GM12892 (cell line): ENCODE results near the gene TMEM203.

ENCODE experiments used
- DNase-seq: peaks from one replicate; pipeline ENCODE4 v3.0.0; 2011; ENCODE audit not compliant: insufficient read length
- FAIRE-seq: peaks from 2 replicates; lab custom pipeline; 2011; peaks lifted over from hg19 to GRCh38; lab: Jason Lieb, UNC
- POLR2A ChIP-seq: IDR thresholded peaks from 2 replicates; pipeline ENCODE4 v1.6.1; 2011; ENCODE audit warnings: low read depth, low read length, control low read depth
- POLR2AphosphoS5 ChIP-seq: IDR thresholded peaks from 2 replicates; pipeline ENCODE4 v1.6.1; 2011; ENCODE audit warnings: low read depth, low read length, control low read depth
- TAF1 ChIP-seq: IDR thresholded peaks from 2 replicates; pipeline ENCODE4 v1.6.1; 2011; ENCODE audit warnings: low read depth, mild to moderate bottlenecking, control low read depth, low read length, borderline replicate concordance

The TMEM203 gene

DNA sequence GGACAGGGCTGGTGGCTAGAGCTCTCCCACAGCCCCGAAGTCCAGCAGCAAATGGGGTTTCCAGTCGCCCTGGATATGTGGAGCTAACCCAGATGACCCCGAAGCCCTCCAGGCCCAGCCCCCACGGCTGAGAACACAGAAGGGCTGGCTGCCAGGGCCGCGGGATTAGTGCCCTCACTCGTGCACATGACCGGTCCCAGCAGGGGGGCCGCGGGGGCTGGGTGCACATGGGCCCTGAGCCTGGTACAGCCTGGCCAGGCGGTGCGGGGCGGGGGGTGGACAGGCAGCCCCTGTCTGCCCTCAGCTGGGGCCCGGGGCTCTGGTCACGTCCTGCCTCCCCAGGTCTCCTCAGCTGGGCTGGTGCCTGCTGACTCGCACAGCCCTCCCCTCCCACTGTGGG, 11.1 kb downstream of the TMEM203 start:
- TF ChIP-seq TAF1 (no peak), POLR2A (no peak)
- no peak for DNase-seq
- FAIRE-seq, result no peak

DNA sequence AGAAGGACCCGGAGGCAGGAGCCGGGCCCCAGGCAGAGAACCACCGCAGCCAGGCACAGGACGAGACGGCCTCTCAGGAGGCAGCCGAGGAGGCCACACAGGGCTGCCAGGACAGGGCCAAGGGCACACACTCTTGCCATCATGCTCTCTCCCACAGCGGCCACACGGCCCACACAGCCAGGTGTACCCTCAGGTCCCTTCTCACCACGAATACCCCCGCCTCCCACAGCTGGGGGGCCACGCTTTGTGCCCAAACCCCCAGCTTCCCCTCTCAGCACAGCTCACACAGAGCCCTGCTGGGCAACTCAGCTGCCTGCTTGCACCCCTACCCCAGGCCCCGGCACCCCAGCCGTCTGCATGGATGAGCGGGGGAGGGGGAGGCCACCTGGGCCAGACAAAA, 11.7 kb downstream of the TMEM203 start:
- FAIRE-seq, result no peak
- no peak for DNase-seq
- TF ChIP-seq POLR2A, result no peak
- TF ChIP-seq POLR2AphosphoS5, result no peak
- no peak for TF ChIP-seq TAF1

- TF ChIP-seq TAF1, result no peak
- TF ChIP-seq POLR2A, result no peak
- no peak for TF ChIP-seq POLR2AphosphoS5
- no peak for FAIRE-seq
- no peak for DNase-seq
These were observed 12.6 kb downstream of the TMEM203 start for GRCh38 chr9:137192859-137193258.

DNA sequence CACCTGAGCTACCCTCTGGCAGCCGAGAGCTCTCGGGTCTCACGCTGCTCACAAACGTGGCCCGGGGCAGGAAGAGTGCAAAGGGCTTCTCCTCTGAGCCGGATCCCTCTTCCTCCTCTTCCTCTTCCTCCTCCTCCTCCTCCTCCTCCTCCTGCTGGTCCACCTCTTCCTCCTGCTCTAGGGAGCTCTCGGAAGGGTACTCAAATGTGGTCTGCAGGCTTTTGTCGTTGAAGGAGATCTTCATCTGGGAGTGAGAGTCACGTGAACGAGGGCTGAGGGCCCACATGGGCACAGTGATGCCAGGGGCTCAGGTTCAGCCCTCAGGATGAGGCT, 13.0 kb downstream of the TMEM203 start:
- TF ChIP-seq POLR2A (no peak), POLR2AphosphoS5 (no peak), TAF1 (no peak)
- DNase-seq (no peak), FAIRE-seq (no peak)

DNA sequence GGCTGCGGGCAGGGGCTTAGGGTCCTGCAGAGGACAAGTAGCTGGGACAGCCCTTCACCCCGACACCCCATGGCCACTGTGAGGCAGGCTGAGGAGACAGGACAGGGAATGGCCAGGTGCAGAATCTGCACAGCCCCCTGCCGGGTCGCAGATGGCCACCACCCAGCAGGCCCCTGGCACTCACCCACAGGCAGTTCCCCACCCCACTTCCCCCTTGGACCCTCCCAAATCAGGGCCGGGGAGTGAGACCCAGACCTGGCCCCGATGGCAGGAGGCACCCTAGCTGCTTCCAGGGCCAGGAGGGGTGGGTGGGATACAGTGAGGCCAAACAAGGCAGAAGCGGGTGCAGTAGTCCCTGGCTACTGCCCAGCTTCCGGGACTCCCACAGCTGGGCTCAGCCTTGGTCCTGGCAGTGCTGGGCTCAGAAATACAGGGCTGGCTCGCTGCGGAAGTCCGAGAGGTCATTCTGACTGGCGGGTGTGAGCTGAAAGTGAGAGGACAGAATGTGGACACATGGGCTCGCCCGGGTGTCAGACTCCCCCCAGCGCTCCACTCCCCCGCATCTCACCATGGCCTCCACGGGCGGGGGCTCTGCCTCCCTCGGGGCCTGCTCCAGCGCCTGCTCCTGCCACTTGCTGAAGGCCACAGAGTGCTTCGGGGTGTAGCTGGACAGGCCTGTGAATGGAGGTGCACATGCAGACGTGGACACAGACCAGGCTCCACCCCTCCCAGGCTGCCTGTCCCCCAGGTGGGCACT, 13.6 kb downstream of the TMEM203 start:
- no peak for FAIRE-seq
- no peak for DNase-seq
- TF ChIP-seq TAF1 (no peak), POLR2A (no peak), POLR2AphosphoS5 (no peak)

- TF ChIP-seq TAF1, result no peak
- no peak for TF ChIP-seq POLR2AphosphoS5
- no peak for TF ChIP-seq POLR2A
- DNase-seq, result no peak
- no peak for FAIRE-seq
These were observed 14.2 kb downstream of the TMEM203 start for GRCh38 chr9:137191245-137191644.

DNA sequence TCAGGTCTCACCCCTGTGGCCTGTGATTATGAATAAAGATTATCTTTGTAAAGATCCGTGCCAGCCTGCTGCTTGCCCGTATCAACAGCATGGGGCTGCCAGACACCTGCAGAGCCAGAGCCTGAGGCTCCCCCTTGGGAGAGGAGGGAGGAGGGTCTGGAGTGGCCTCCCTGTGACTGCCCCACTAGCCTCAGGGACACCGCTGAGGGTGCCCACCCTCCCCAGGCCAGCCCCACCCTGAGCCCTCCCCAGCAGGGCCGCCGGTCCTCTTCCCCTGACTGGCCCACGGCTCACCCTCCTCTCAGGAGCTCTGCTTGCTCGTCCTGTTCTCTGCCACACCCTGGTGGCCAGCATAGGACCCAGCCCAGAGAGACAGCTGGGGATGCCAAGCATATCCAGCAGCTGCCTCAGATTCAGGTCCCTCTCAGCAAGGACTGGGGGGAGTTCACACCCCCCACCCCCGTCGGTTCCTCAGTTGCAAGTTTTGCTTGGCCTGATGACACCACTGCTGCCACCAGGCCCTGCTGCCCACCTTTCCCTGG, 15.1 kb downstream of the TMEM203 start:
- no peak for FAIRE-seq
- TF ChIP-seq POLR2A (no peak), TAF1 (no peak), POLR2AphosphoS5 (no peak)
- DNase-seq, result no peak

DNA sequence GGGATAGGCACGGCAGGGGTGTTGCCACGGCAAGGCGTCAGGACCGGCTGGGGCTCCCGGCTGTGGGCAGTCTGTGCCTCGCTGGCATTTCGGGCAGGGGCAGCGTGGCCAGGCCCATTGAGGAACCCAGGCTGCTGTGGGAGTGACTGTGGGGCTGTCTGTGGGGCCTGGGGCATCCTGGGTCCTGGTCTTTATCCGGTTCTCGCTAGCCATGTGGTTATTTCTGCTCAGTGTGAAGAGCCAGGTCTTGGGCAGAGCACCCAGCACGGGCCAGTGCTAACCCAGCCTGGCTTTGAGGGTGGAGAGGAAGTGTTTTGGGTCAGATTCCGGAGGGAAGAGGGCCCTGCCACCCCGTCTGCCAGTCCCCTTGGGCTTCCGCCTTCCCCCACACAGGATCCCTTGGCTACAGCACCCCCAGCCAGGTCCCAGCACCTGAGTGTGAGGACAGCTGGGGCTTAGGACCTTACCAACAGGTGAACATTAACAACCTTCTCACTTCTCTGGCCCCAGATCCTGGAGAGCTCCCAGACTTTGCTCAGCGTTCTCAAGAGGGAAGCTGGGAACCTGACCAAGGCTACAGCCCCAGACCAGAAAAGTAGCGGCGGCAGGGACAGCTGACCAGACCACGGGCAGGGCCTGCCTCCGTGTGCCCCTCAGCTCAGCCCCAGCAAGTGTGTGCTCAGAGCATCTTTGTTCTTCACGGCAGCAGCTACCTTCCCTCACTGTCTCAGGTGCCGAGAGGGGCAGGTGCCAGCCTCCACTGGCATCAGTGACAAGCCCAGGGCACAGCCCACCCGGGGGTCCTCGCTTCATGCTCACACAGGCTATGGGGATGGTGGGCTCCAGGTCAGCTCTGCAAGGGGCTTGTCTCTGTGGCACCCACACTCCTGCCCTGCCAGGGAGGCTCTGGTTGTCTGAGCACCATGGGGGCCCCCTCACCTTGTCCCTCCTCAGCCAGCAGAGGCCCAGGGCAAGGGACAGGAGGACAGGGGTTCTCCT, 15.9 kb downstream of the TMEM203 start:
- TF ChIP-seq POLR2A (0 out of 2 replicates have a peak, but pooled peaks have one; percentile 1), TAF1 (no peak), POLR2AphosphoS5 (no peak)
- DNase-seq (no peak), FAIRE-seq (no peak)

GRCh38 chr9:137188490-137189296, 16.8 kb downstream of the TMEM203 start, which contains the start of the genes ANAPC2 and SSNA1:
Gene ANAPC2, minus strand, starts transcription at chr9:137188560. Its CDS starts 28 bp downstream, at chr9:137188532.
Gene SSNA1, plus strand, starts transcription at chr9:137188676. Its CDS starts 51 bp downstream, at chr9:137188727.
- FAIRE-seq, result peak; percentile 100
- TF ChIP-seq POLR2A (peak; percentile 90), TAF1 (peak; percentile 78), POLR2AphosphoS5 (peak; percentile 80)
- peak; percentile 91 for DNase-seq

- TF ChIP-seq POLR2A (no peak), TAF1 (no peak), POLR2AphosphoS5 (no peak)
- FAIRE-seq, result no peak
These were observed 17.4 kb downstream of the TMEM203 start for GRCh38 chr9:137188086-137188489.

DNA sequence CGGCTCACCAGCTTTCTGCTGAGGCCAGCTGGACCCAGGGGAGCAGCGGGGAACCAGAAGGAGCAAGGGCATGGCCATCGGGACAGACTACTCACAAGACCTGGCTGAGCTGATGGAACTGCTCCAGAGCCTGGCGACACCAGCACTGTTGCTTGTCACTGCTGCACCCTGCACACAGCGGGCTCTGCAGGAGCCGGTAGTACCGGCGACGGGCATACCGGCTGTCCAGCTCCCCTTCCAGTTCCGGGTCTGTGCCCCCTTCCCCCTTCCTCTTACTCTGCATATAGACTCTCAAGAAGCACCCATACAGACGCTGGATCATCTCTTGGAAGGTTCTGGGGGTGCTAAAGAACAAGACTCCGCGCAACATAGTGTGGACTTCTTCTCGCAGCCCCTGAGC, 18.1 kb downstream of the TMEM203 start:
- TF ChIP-seq POLR2AphosphoS5 (no peak), POLR2A (no peak), TAF1 (no peak)
- DNase-seq (no peak), FAIRE-seq (peak; percentile 21)

More at GRCh38 chr9:137188086-137188489, 17.4 kb downstream of the TMEM203 start:
- DNase-seq, result no peak

DNA sequence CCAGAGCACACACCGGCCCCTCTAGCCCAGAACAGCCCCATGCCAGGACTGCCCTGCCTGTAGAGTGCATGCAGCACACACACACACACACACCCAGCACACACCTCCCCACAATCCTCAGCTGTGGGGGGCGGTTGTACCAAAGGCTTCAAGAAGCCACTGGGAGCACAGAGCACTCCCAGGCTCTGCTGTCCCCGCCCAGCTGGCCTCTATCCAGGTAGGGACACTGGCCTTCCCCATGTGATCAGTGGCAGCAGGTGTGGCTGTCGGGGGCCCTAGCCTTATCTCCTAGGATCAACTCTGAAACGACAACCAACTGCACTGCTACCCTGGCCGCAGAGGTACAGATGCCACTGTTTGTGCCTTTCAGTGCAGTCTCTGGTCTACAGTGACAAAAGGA, 19.1 kb downstream of the TMEM203 start:
- TF ChIP-seq TAF1 (no peak), POLR2AphosphoS5 (no peak), POLR2A (no peak)
- DNase-seq, result no peak
- no peak for FAIRE-seq
